ENCODE data around the gene FAM83F.
"Not testable (repeated sequence)": the region's sequence is repeated elsewhere in the genome, so short reads cannot be mapped to it uniquely, and the experiment has no call there.

FAM83F gene

GRCh38 chr22:39966470-39966869 lies 28.3 kb upstream of the FAM83F start:
- DNase-seq: no peak

- DNase-seq: no peak
These were observed 27.5 kb upstream of the FAM83F start for GRCh38 chr22:39967103-39967829.

GRCh38 chr22:39967996-39968972 lies 26.5 kb upstream of the FAM83F start:
- no peak for DNase-seq

- no peak for DNase-seq
These were observed 24.0 kb upstream of the FAM83F start for GRCh38 chr22:39970742-39971141.

GRCh38 chr22:39972641-39973040 lies 22.1 kb upstream of the FAM83F start:
- DNase-seq: no peak

GRCh38 chr22:39973656-39974055 lies 21.1 kb upstream of the FAM83F start:
- DNase-seq: no peak

GRCh38 chr22:39974065-39974464 lies 20.7 kb upstream of the FAM83F start:
- DNase-seq: no peak

GRCh38 chr22:39979048-39979447 lies 15.7 kb upstream of the FAM83F start:
- DNase-seq: no peak

- no peak for DNase-seq
These were observed 15.3 kb upstream of the FAM83F start for GRCh38 chr22:39979458-39979857.

GRCh38 chr22:39980596-39980995 lies 14.2 kb upstream of the FAM83F start:
- DNase-seq: peak in 2 of 3 donors; percentile 27 to 38

- DNase-seq: no peak
These were observed 11.4 kb upstream of the FAM83F start for GRCh38 chr22:39983346-39983745.

- DNase-seq: no peak
These were observed 10.7 kb upstream of the FAM83F start for GRCh38 chr22:39984006-39984405.

GRCh38 chr22:39984746-39985145 lies 10.0 kb upstream of the FAM83F start:
- DNase-seq: no peak

- DNase-seq: no peak
These were observed 9.2 kb upstream of the FAM83F start for GRCh38 chr22:39985383-39986035.

GRCh38 chr22:39988386-39989114 lies 6.2 kb upstream of the FAM83F start:
- no peak for DNase-seq

- no peak for DNase-seq
These were observed 5.1 kb upstream of the FAM83F start for GRCh38 chr22:39989633-39990032.

GRCh38 chr22:39990686-39991085 lies 4.1 kb upstream of the FAM83F start:
- DNase-seq: no peak

- DNase-seq: no peak
These were observed 3.4 kb upstream of the FAM83F start for GRCh38 chr22:39991159-39991860.

GRCh38 chr22:39992088-39992826 lies 2.5 kb upstream of the FAM83F start:
- DNase-seq: no peak

- DNase-seq: not testable (repeated sequence)
These were observed 1.9 kb upstream of the FAM83F start for GRCh38 chr22:39992894-39993293.

- DNase-seq: peak; percentile 31 to 48 (median 44)
These were observed 651 bp upstream of the FAM83F start for GRCh38 chr22:39994041-39994565.

All from suppressor macrophage treated with lipopolysaccharide for 1 hour (primary cell).